ENCODE results near the gene SLX9. TPM values are rescaled to one million over a fixed set of nuclear protein-coding genes. Genes with fewer than 3 reads are reported as not detected.

Gene SLX9
- total RNA-seq, 6 donors from 2014 or later: 5.5 to 34.6 (median 22.8) TPM

Other genes starting within 250 kb of the SLX9 start
- not detected for gene KRTAP10-12, start 242.9 kb upstream of the SLX9 start, total RNA-seq
- gene TSPEAR, start 228.5 kb upstream of the SLX9 start, total RNA-seq: under 1 TPM in 2 of 6 donors, not detected in 4; 0.14 to 0.17 TPM
- gene UBE2G2, start 138.2 kb upstream of the SLX9 start, total RNA-seq: 100 to 1,000 TPM in 1 of 6 donors, 10 to 100 TPM in 5; 74.4 to 218 (median 80.1) TPM
- gene SUMO3, start 122.0 kb upstream of the SLX9 start, total RNA-seq: 10 to 100 TPM; 46.1 to 97.6 (median 73.2) TPM
- gene PTTG1IP, start 66.3 kb upstream of the SLX9 start, total RNA-seq: 100 to 1,000 TPM; 150 to 316 (median 247) TPM
- gene ITGB2, start 19.1 kb upstream of the SLX9 start, total RNA-seq: 100 to 1,000 TPM in 5 of 6 donors, 10 to 100 TPM in 1; 73.1 to 435 (median 149) TPM
- gene ADARB1, start 134.6 kb downstream of the SLX9 start, total RNA-seq: 10 to 100 TPM; 26.5 to 94.3 (median 42.4) TPM